Liver (tissue), 9 donors: Measurements from ENCODE around the gene PEX14. TPM values are rescaled to one million over a fixed set of nuclear protein-coding genes. Genes with fewer than 3 reads are reported as not detected.

Experiments
- DNase-seq: peaks from one replicate; pipeline ENCODE4 v3.0.0-alpha.2; 2017; ENCODE audit warnings: low spot score
- H3K27ac ChIP-seq, 2 donors: one replicate each; pipeline ENCODE4 v1.7.0; 2013; ENCODE audit warnings: inconsistent platforms in 2 of 2, low read length in 2 of 2, control low read depth in 1 of 2, low read depth in 1 of 2, mild to moderate bottlenecking in 1 of 2
- H3K27me3 ChIP-seq, 4 donors: one replicate each; pipeline versions ENCODE4 v1.6.1 to v1.7.0; 2013; ENCODE audit warnings: low read length in 3 of 4, inconsistent platforms in 1 of 4, mild to moderate bottlenecking in 1 of 4, moderate library complexity in 1 of 4; ENCODE audit not compliant: control insufficient read depth in 4 of 4, insufficient read depth in 4 of 4
- H3K36me3 ChIP-seq, 4 donors: one replicate each; pipeline versions ENCODE4 v1.6.1 to v1.7.0; 2013; ENCODE audit warnings: low read length in 3 of 4, mild to moderate bottlenecking in 3 of 4, low read depth in 1 of 4, moderate library complexity in 1 of 4; ENCODE audit not compliant: control insufficient read depth in 4 of 4, insufficient read depth in 3 of 4
- H3K4me1 ChIP-seq, 4 donors: one replicate each; pipeline versions ENCODE4 v1.6.1 to v1.7.0; 2013; ENCODE audit warnings: low read length in 3 of 4, mild to moderate bottlenecking in 3 of 4, moderate library complexity in 1 of 4; ENCODE audit not compliant: control insufficient read depth in 4 of 4, insufficient read depth in 4 of 4
- H3K4me3 ChIP-seq, 3 donors: one replicate each; pipeline versions ENCODE4 v1.6.1 to v1.7.0; 2013; ENCODE audit warnings: low read length in 3 of 3, control low read depth in 1 of 3, low read depth in 1 of 3, mild to moderate bottlenecking in 1 of 3
- H3K9ac ChIP-seq, 2 donors: one replicate each; pipeline ENCODE4 v1.7.0; 2013; ENCODE audit warnings: low read length in 2 of 2, mild to moderate bottlenecking in 2 of 2, moderate library complexity in 2 of 2, control low read depth in 1 of 2, low read depth in 1 of 2
- H3K9me3 ChIP-seq, 4 donors: one replicate each; pipeline versions ENCODE4 v1.6.1 to v1.7.0; 2013; ENCODE audit warnings: low read length in 3 of 4; ENCODE audit not compliant: control insufficient read depth in 4 of 4
- EGR1 ChIP-seq, 2 donors: IDR thresholded peaks; 2 replicates each; pipeline ENCODE4 v1.6.1; 2016 to 2018; ENCODE audit warnings: antibody characterized with exemption in 2 of 2, low read depth in 2 of 2
- FOXA1 ChIP-seq: IDR thresholded peaks from 2 replicates; pipeline ENCODE4 v1.6.1; 2016; ENCODE audit warnings: antibody characterized with exemption
- FOXA2 ChIP-seq: IDR thresholded peaks from 2 replicates; pipeline ENCODE4 v1.6.1; 2016; ENCODE audit warnings: antibody characterized with exemption
- HNF4A ChIP-seq, 2 donors: conservative IDR thresholded peaks; 2 replicates each; pipeline ENCODE4 v1.6.1; 2016; ENCODE audit warnings: antibody characterized with exemption in 2 of 2, mild to moderate bottlenecking in 2 of 2
- HNF4G ChIP-seq: IDR thresholded peaks from 2 replicates; pipeline ENCODE4 v1.6.1; 2016; ENCODE audit warnings: antibody characterized with exemption
- JUND ChIP-seq, 2 donors: IDR thresholded peaks; 2 replicates each; pipeline ENCODE4 v1.6.1; 2016; ENCODE audit warnings: antibody characterized with exemption in 2 of 2
- NR2F2 ChIP-seq: IDR thresholded peaks from 2 replicates; pipeline ENCODE4 v1.6.1; 2016; ENCODE audit warnings: antibody characterized with exemption
- RAD21 ChIP-seq, 2 donors: IDR thresholded peaks; 2 replicates each; pipeline ENCODE4 v1.6.1; 2016; ENCODE audit warnings: antibody characterized with exemption in 2 of 2, mild to moderate bottlenecking in 2 of 2
- RXRA ChIP-seq, 2 donors: IDR thresholded peaks; 2 replicates each; pipeline ENCODE4 v1.6.1; 2017 to 2018; ENCODE audit warnings: antibody characterized with exemption in 2 of 2, mild to moderate bottlenecking in 1 of 2
- SP1 ChIP-seq: IDR thresholded peaks from 2 replicates; pipeline ENCODE4 v1.6.1; 2018; ENCODE audit warnings: antibody characterized with exemption, mild to moderate bottlenecking
- YY1 ChIP-seq: IDR thresholded peaks from 2 replicates; pipeline ENCODE4 v1.6.1; 2016; ENCODE audit warnings: antibody characterized with exemption, mild to moderate bottlenecking
- WGBS: extraction: QIAGEN DNeasy Blood & Tissue Kit; methylation state at CpG from one replicate; pipeline ENCODE4 v1.1.7; 2013; 5-methylcytosine and 5-hydroxymethylcytosine counted together
- polyA plus RNA-seq, 2 donors: library from polyadenylated mRNA; stranded (reverse) in 1 of 2; unstranded in 1 of 2; fragments of 200-250 nt in 1 of 2; fragments of >200 nt in 1 of 2; fragmentation: Nextera tagmentation in 1 of 2; extraction: Ambion mirVana in 1 of 2; gene quantifications; one replicate each; pipeline versions ENCODE4 v1.2.1 to v1.2.3, GENCODE V29; 2013 to 2015
- total RNA-seq, 2 donors: library from RNA; depleted of rRNA; stranded (reverse); fragments of >200 nt; gene quantifications; one replicate each; pipeline ENCODE4 v1.2.3, GENCODE V29; 2014
- TF ChIP-seq, protein P1 (sequence below): IDR thresholded peaks from 2 replicates; pipeline ENCODE4 v1.6.1; 2016; ENCODE audit warnings: antibody characterized with exemption, mild to moderate bottlenecking
- TF ChIP-seq, protein P2 (sequence below): IDR thresholded peaks from 2 replicates; pipeline ENCODE4 v1.6.1; 2016; ENCODE audit warnings: antibody characterized with exemption
- TF ChIP-seq, protein P3 (sequence below): IDR thresholded peaks from 2 replicates; pipeline ENCODE4 v1.6.1; 2016; ENCODE audit warnings: antibody characterized with exemption
- TF ChIP-seq, protein P4 (sequence below): fragments of 150-350 bp; IDR thresholded peaks from 2 replicates; pipeline ENCODE4 v1.5.1; 2017; ENCODE audit warnings: improper control_type of control experiment, low read depth, low read length; ENCODE audit not compliant: missing input control
- donor health status: healthy.
- donor health status: healthy.
- donor health status: healthy.
- donor health status: healthy.
- donor health status: healthy.

PEX14 gene
- total and polyA plus RNA-seq, 4 donors: 7.1 to 16.1 (median 11.7) TPM

DNA sequence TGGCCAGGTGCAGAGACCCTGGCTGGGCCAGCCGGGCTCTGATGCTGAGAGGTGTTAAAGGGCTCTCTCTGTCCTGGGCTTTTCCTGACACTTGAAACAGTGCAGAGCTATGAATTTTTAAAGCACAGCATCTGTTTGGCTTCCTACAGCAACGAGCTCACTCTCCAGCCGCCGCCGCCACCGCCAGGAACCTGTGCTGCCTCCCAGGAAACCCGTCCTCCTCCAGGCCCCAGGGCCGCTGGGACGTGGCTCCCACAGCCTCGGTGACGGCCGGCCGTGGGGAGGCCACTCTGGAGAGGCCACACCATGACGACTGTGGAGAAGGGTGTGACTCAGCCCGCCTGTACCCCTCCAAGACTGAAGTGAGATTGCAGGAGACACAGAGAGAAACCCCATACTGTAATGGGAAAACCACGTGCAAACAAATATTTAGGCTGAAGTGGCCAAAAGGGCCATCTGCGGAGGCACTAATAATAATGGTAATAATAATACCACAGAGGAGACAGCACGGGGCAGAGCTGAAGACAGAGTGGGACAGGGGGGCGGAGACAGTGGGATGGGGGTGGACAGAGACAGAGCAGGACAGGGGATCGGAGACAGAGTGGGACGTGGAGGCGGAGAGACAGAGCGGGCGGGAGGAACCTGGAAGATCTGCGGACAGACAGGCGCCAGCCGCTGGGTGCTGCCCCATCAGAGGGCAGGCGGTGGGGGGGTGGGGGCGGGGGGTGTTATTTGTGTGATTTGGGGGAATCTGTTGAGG is 182.5 kb downstream of the PEX14 start:
- WGBS: 94% methylated on average over 29 of the region's 29 CpGs
- H3K36me3 ChIP-seq: peaks cover 0 to 17% (median 2%) of the 10 kb centered on the region in 4 donors
- H3K27me3 ChIP-seq: no peaks in the 10 kb centered on the region
- TF ChIP-seq, protein P1, sequence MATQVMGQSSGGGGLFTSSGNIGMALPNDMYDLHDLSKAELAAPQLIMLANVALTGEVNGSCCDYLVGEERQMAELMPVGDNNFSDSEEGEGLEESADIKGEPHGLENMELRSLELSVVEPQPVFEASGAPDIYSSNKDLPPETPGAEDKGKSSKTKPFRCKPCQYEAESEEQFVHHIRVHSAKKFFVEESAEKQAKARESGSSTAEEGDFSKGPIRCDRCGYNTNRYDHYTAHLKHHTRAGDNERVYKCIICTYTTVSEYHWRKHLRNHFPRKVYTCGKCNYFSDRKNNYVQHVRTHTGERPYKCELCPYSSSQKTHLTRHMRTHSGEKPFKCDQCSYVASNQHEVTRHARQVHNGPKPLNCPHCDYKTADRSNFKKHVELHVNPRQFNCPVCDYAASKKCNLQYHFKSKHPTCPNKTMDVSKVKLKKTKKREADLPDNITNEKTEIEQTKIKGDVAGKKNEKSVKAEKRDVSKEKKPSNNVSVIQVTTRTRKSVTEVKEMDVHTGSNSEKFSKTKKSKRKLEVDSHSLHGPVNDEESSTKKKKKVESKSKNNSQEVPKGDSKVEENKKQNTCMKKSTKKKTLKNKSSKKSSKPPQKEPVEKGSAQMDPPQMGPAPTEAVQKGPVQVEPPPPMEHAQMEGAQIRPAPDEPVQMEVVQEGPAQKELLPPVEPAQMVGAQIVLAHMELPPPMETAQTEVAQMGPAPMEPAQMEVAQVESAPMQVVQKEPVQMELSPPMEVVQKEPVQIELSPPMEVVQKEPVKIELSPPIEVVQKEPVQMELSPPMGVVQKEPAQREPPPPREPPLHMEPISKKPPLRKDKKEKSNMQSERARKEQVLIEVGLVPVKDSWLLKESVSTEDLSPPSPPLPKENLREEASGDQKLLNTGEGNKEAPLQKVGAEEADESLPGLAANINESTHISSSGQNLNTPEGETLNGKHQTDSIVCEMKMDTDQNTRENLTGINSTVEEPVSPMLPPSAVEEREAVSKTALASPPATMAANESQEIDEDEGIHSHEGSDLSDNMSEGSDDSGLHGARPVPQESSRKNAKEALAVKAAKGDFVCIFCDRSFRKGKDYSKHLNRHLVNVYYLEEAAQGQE: no peak
- TF ChIP-seq HNF4A (conservative IDR thresholded peaks at IDR 0.05): no peak
- no peak for TF ChIP-seq SP1
- TF ChIP-seq, protein P2, sequence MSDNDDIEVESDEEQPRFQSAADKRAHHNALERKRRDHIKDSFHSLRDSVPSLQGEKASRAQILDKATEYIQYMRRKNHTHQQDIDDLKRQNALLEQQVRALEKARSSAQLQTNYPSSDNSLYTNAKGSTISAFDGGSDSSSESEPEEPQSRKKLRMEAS: no peak
- TF ChIP-seq, protein P3, sequence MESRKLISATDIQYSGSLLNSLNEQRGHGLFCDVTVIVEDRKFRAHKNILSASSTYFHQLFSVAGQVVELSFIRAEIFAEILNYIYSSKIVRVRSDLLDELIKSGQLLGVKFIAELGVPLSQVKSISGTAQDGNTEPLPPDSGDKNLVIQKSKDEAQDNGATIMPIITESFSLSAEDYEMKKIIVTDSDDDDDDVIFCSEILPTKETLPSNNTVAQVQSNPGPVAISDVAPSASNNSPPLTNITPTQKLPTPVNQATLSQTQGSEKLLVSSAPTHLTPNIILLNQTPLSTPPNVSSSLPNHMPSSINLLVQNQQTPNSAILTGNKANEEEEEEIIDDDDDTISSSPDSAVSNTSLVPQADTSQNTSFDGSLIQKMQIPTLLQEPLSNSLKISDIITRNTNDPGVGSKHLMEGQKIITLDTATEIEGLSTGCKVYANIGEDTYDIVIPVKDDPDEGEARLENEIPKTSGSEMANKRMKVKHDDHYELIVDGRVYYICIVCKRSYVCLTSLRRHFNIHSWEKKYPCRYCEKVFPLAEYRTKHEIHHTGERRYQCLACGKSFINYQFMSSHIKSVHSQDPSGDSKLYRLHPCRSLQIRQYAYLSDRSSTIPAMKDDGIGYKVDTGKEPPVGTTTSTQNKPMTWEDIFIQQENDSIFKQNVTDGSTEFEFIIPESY: no peak
- no peak for TF ChIP-seq EGR1 (IDR thresholded peaks at IDR 0.05; ENCODE audit: low read depth in 2 of 2)
- no peak for TF ChIP-seq YY1
- TF ChIP-seq, protein P4, sequence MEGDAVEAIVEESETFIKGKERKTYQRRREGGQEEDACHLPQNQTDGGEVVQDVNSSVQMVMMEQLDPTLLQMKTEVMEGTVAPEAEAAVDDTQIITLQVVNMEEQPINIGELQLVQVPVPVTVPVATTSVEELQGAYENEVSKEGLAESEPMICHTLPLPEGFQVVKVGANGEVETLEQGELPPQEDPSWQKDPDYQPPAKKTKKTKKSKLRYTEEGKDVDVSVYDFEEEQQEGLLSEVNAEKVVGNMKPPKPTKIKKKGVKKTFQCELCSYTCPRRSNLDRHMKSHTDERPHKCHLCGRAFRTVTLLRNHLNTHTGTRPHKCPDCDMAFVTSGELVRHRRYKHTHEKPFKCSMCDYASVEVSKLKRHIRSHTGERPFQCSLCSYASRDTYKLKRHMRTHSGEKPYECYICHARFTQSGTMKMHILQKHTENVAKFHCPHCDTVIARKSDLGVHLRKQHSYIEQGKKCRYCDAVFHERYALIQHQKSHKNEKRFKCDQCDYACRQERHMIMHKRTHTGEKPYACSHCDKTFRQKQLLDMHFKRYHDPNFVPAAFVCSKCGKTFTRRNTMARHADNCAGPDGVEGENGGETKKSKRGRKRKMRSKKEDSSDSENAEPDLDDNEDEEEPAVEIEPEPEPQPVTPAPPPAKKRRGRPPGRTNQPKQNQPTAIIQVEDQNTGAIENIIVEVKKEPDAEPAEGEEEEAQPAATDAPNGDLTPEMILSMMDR: no peak
- no peak for TF ChIP-seq RXRA (IDR thresholded peaks at IDR 0.05)
- TF ChIP-seq FOXA1: no peak
- no peak for TF ChIP-seq HNF4G
- no peak for TF ChIP-seq JUND (IDR thresholded peaks at IDR 0.05)
- no peak for TF ChIP-seq FOXA2
- H3K9me3 ChIP-seq: no peaks in the 10 kb centered on the region
- peaks cover 0 to 5% (median 0%) of the 10 kb centered on the region in 4 donors for H3K4me1 ChIP-seq
- H3K4me3 ChIP-seq: no peak overlapping the region
- H3K9ac ChIP-seq: no peak overlapping the region
- no peak overlapping the region for H3K27ac ChIP-seq
- DNase-seq: no peak

DNA sequence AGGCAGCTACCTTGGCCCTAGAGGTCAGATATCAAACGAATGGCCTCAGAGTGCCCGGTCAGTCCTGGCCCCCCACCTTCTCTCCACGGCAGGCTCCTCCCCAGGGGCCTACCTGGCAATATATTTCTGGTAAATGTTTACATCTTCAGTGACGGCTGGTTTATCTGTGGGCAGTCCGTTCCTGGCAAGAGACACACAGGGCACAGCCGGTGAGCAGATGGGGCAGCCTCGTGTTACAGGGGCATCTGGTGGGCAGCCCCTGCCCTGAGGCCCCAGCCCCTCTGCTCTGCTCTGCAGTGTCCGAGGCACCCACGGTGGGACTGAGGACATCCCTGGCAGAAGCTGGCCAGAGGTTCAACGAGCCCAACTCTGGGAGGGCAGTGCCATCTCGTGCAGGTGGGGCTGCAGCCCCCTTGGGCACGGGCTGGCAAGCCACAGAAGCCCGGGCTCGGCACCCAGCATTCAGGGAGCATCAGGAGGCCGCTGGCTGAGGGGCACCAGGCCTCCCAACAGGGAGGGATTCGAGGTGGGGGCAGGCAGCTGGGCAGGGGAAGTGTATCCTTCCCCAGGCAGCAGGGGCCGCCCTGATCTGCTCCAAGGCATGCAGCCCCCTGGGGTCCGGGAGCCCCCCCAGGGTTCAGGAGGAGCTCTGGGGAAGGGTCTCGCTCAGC is 183.8 kb downstream of the PEX14 start:
- Histone ChIP-seq H3K27me3 (no peaks in the 10 kb centered on the region), H3K9ac (no peak overlapping the region), H3K9me3 (no peaks in the 10 kb centered on the region), H3K36me3 (peaks cover 0 to 13% (median 2%) of the 10 kb centered on the region in 4 donors), H3K4me3 (no peak overlapping the region), H3K4me1 (peaks cover 7 to 10% (median 8%) of the 10 kb centered on the region in 4 donors), H3K27ac (no peak overlapping the region)
- 92% methylated on average over 19 of the region's 19 CpGs for WGBS
- TF ChIP-seq, protein P2: no peak
- TF ChIP-seq NR2F2: no peak
- TF ChIP-seq RAD21 (IDR thresholded peaks at IDR 0.05): no peak
- no peak for DNase-seq
